ENCODE results near the gene RNF223. TPM values are rescaled to one million over a fixed set of nuclear protein-coding genes. Genes with fewer than 3 reads are reported as not detected.
"Not testable (repeated sequence)": the region's sequence is repeated elsewhere in the genome, so short reads cannot be mapped to it uniquely, and the experiment has no call there.

The RNF223 gene
- total RNA-seq, 1 donor from 2014 or later, result not detected

GRCh38 chr1:1031659-1032235, 42.4 kb downstream of the RNF223 start:
- no peak for DNase-seq (ENCODE audit: low read depth, low spot score)
- TF ChIP-seq CTCF (conservative IDR thresholded peaks at IDR 0.05), result no peak
- peak overlapping the region; percentile 77 for H3K4me3 Mint-ChIP-seq
- H3K9me3 Mint-ChIP-seq, result no peaks in the 10 kb centered on the region
- H3K36me3 Mint-ChIP-seq (ENCODE audit: low read depth), result no peaks in the 10 kb centered on the region
- peak overlapping the region; percentile 86 for H3K27ac Mint-ChIP-seq (ENCODE audit: unreplicated experiment)
- peaks cover 4% of the 10 kb centered on the region for H3K27me3 Mint-ChIP-seq (ENCODE audit: low read depth)
- H3K4me1 Mint-ChIP-seq, result peaks cover 11% of the 10 kb centered on the region

- not testable (repeated sequence) for H3K4me3 Mint-ChIP-seq; H3K36me3 Mint-ChIP-seq (ENCODE audit: low read depth); H3K9me3 Mint-ChIP-seq; H3K27me3 Mint-ChIP-seq (ENCODE audit: low read depth); DNase-seq (ENCODE audit: low read depth, low spot score); H3K27ac Mint-ChIP-seq (ENCODE audit: unreplicated experiment)
- H3K4me1 Mint-ChIP-seq, result peaks cover 11% of the 10 kb centered on the region
Observed at GRCh38 chr1:1030867-1031658, 43.0 kb downstream of the RNF223 start.

DNA sequence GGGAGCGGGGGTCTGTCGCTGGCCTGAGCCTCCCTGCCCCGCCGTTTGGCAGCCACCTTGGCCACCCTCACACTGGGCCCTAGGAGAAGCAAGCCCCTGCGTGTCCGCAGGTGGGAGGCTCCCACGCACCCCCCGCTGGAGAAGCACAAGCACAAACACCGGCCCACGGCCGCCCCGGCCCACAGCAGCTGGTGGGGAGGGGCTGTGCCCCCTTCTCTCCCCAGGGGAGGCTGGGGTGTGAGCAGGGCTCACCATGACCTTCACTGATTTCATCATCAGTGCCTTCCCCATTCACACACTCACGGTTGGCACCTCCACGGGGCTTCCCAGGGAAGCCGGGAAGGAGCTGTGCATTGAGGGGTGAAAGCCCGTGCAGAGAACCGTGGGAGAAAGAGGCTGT, 46.3 kb downstream of the RNF223 start:
- H3K4me3 Mint-ChIP-seq, result no peak overlapping the region
- no peaks in the 10 kb centered on the region for H3K9me3 Mint-ChIP-seq
- no peaks in the 10 kb centered on the region for H3K27me3 Mint-ChIP-seq (ENCODE audit: low read depth)
- no peaks in the 10 kb centered on the region for H3K36me3 Mint-ChIP-seq (ENCODE audit: low read depth)
- H3K4me1 Mint-ChIP-seq, result peaks cover 15% of the 10 kb centered on the region
- no peak for DNase-seq (ENCODE audit: low read depth, low spot score)
- no peak for TF ChIP-seq CTCF (conservative IDR thresholded peaks at IDR 0.05)
- no peak overlapping the region for H3K27ac Mint-ChIP-seq (ENCODE audit: unreplicated experiment)

- no peak for DNase-seq (ENCODE audit: low read depth, low spot score)
- no peaks in the 10 kb centered on the region for H3K9me3 Mint-ChIP-seq
- peaks cover 15% of the 10 kb centered on the region for H3K4me1 Mint-ChIP-seq
- no peak overlapping the region for H3K4me3 Mint-ChIP-seq
- no peaks in the 10 kb centered on the region for H3K27me3 Mint-ChIP-seq (ENCODE audit: low read depth)
- TF ChIP-seq CTCF (conservative IDR thresholded peaks at IDR 0.05), result no peak
- H3K27ac Mint-ChIP-seq (ENCODE audit: unreplicated experiment), result no peak overlapping the region
- H3K36me3 Mint-ChIP-seq (ENCODE audit: low read depth), result no peaks in the 10 kb centered on the region
Observed at GRCh38 chr1:1026599-1027413, 47.3 kb downstream of the RNF223 start.

DNA sequence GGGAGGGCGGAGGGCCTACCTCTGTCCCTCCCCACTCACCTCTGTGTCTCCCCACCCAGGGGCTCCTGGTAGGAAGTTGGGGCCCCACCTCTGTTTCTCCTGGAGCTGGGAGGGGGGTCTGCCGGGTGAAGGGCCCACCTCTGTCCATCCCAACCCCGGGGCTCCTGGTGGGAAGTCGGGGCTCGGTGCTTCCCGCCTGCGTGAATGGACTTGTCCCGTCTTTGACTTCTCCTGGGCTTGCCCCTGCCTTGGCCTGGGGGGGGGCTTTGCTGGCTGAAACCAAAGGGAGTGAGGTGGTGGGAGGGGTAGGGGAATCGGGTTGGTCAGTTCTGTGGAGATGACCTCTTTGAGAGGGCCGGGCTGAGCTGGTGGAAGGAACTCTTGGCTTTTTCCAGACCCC, 48.4 kb downstream of the RNF223 start:
- H3K9me3 Mint-ChIP-seq, result no peaks in the 10 kb centered on the region
- peaks cover 13% of the 10 kb centered on the region for H3K4me1 Mint-ChIP-seq
- no peaks in the 10 kb centered on the region for H3K36me3 Mint-ChIP-seq (ENCODE audit: low read depth)
- no peak overlapping the region for H3K27ac Mint-ChIP-seq (ENCODE audit: unreplicated experiment)
- H3K27me3 Mint-ChIP-seq (ENCODE audit: low read depth), result no peaks in the 10 kb centered on the region
- H3K4me3 Mint-ChIP-seq, result peak overlapping the region; percentile 64
- no peak for TF ChIP-seq CTCF (conservative IDR thresholded peaks at IDR 0.05)
- no peak for DNase-seq (ENCODE audit: low read depth, low spot score)

All from neural crest cell (in vitro differentiated cells).